GM18511 (cell line): ENCODE measurements around the gene LIMS1.
"Not testable (repeated sequence)": the region's sequence is repeated elsewhere in the genome, so short reads cannot be mapped to it uniquely, and the experiment has no call there.

Experiments
- ATAC-seq: cut with Tn5 transposase; IDR thresholded peaks from one replicate; pipeline ENCODE4 v1.9.1; 2021; ENCODE audit warnings: mild to moderate bottlenecking, moderate library complexity; ENCODE audit not compliant: unreplicated experiment

LIMS1 gene

GRCh38 chr2:108533832-108534583, at the start of gene LIMS1:
Gene LIMS1 (plus strand): TSS chr2:108534470. CDS start chr2:108534563, 93 bp downstream.
- ATAC-seq = peak; percentile 84

GRCh38 chr2:108485253-108485652, 49.0 kb upstream of the LIMS1 start:
- no peak for ATAC-seq

- no peak for ATAC-seq
Observed at GRCh38 chr2:108490506-108491122, 43.7 kb upstream of the LIMS1 start.

GRCh38 chr2:108491848-108492247, 42.4 kb upstream of the LIMS1 start:
- no peak for ATAC-seq

- no peak for ATAC-seq
Observed at GRCh38 chr2:108492364-108492763, 41.9 kb upstream of the LIMS1 start.

- not testable (repeated sequence) for ATAC-seq
Observed at GRCh38 chr2:108496167-108496566, 38.1 kb upstream of the LIMS1 start.

GRCh38 chr2:108507620-108508019, 26.6 kb upstream of the LIMS1 start:
- not testable (repeated sequence) for ATAC-seq

GRCh38 chr2:108512431-108512830, 21.8 kb upstream of the LIMS1 start:
- not testable (repeated sequence) for ATAC-seq

- not testable (repeated sequence) for ATAC-seq
Observed at GRCh38 chr2:108514478-108514877, 19.8 kb upstream of the LIMS1 start.

GRCh38 chr2:108524688-108525087, 9.6 kb upstream of the LIMS1 start:
- ATAC-seq = not testable (repeated sequence)

- not testable (repeated sequence) for ATAC-seq
Observed at GRCh38 chr2:108525258-108525657, 9.0 kb upstream of the LIMS1 start.

GRCh38 chr2:108531674-108532055, 2.6 kb upstream of the LIMS1 start:
- ATAC-seq = no peak

GRCh38 chr2:108534584-108535356, 500 bp downstream of the LIMS1 start:
- peak; percentile 36 for ATAC-seq

- ATAC-seq = no peak
Observed at GRCh38 chr2:108535357-108535631, 1.0 kb downstream of the LIMS1 start.

GRCh38 chr2:108536133-108536780, 2.0 kb downstream of the LIMS1 start:
- ATAC-seq = no peak

GRCh38 chr2:108536911-108537310, 2.6 kb downstream of the LIMS1 start:
- no peak for ATAC-seq

- no peak for ATAC-seq
Observed at GRCh38 chr2:108538000-108538625, 3.8 kb downstream of the LIMS1 start.

- ATAC-seq = no peak
Observed at GRCh38 chr2:108541451-108541850, 7.2 kb downstream of the LIMS1 start.

- ATAC-seq = no peak
Observed at GRCh38 chr2:108542071-108542470, 7.8 kb downstream of the LIMS1 start.

- no peak for ATAC-seq
Observed at GRCh38 chr2:108547606-108548005, 13.3 kb downstream of the LIMS1 start.
